Activated CD4-positive, alpha-beta memory T cell treated with anti-CD3 and anti-CD28 coated beads, Interleukin-2, amount 10 ng/mL, durations not matched to agents 7 days and 5 days (primary cell): ENCODE measurements around the gene ACLY. TPM values are rescaled to one million over a fixed set of nuclear protein-coding genes. Genes with fewer than 3 reads are reported as not detected.

ENCODE experiments used
- CTCF ChIA-PET: fragments of 350-600 bp; sonication (Branson Sonifier 250); formaldehyde crosslinking; loops from one replicate; lab custom pipeline; 2021; ENCODE audit warnings: antibody characterized with exemption, inconsistent platforms; lab: Charles Lee
- POLR2A ChIA-PET: fragments of 350-600 bp; sonication (Branson Sonifier 250); formaldehyde crosslinking; loops from one replicate; lab custom pipeline; 2021; ENCODE audit warnings: antibody characterized with exemption; lab: Charles Lee
- DNase-seq: peaks from one replicate; pipeline ENCODE4 v3.0.0-alpha.2; 2020
- H3K27ac Mint-ChIP-seq: one replicate; pipeline ENCODE4 v1.8.0; 2021; ENCODE audit warnings: mild to moderate bottlenecking, mixed read lengths
- H3K27me3 Mint-ChIP-seq: one replicate; pipeline ENCODE4 v1.8.0; 2021; ENCODE audit warnings: mixed read lengths
- H3K36me3 Mint-ChIP-seq: one replicate; pipeline ENCODE4 v1.8.0; 2021; ENCODE audit warnings: low read depth, mixed read lengths
- H3K4me1 Mint-ChIP-seq: one replicate; pipeline ENCODE4 v1.8.0; 2021; ENCODE audit warnings: mixed read lengths
- H3K4me3 Mint-ChIP-seq: one replicate; pipeline ENCODE4 v1.8.0; 2021; ENCODE audit warnings: mild to moderate bottlenecking, mixed read lengths
- H3K9me3 Mint-ChIP-seq: one replicate; pipeline ENCODE4 v1.8.0; 2021; ENCODE audit warnings: mixed read lengths
- total RNA-seq, 2 experiments: library from RNA; stranded (reverse); gene quantifications; one replicate each; pipeline ENCODE4 v1.2.3, GENCODE V29; 2021

Gene ACLY
- total RNA-seq, 2 experiments from 2014 or later, result 177 to 183 TPM

DNA sequence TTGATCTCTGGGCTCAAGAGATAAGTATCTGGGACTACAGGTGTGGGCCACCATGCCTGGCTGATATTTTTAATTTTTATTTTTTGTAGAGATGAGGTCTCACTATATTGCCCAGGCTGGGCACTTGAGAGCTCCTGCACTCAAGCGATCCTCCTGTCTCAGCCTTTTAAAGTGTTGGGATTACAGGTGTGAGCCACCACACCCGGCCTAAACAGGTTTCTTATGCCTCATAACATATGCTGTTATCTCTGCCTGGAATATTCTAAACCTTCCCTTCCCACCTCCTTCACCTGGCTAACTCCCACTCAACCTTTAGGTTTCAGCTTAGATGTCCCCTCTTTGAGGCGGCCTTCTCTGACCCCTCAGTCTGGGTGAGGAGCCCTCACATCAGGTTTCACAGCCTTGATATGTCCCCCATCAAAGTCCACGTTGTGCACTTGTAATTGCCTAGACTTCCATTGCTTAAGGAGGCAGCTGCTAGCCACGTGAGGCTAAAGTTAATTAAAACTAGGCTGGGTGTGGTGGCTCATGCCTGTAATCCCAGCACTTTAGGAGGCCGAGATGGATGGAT, 39.2 kb upstream of the ACLY start:
- Mint-ChIP-seq H3K27me3 (no peaks in the 10 kb centered on the region), H3K36me3 (no peaks in the 10 kb centered on the region), H3K27ac (no peak overlapping the region), H3K4me1 (no peaks in the 10 kb centered on the region), H3K4me3 (no peak overlapping the region), H3K9me3 (no peaks in the 10 kb centered on the region)
- ChIA-PET CTCF (interaction anchor here (0.7 to 1.4 kb wide), 4 partner anchors 8 to 209 kb away, joined by 3 to 5 read pairs (median 4); no protein-coding TSS in a partner anchor), POLR2A (interaction anchor here (1.2 to 1.3 kb wide), 2 partner anchors 8 to 10 kb away, joined by 3 read pairs; no protein-coding TSS in a partner anchor)
- DNase-seq, result no peak

DNA sequence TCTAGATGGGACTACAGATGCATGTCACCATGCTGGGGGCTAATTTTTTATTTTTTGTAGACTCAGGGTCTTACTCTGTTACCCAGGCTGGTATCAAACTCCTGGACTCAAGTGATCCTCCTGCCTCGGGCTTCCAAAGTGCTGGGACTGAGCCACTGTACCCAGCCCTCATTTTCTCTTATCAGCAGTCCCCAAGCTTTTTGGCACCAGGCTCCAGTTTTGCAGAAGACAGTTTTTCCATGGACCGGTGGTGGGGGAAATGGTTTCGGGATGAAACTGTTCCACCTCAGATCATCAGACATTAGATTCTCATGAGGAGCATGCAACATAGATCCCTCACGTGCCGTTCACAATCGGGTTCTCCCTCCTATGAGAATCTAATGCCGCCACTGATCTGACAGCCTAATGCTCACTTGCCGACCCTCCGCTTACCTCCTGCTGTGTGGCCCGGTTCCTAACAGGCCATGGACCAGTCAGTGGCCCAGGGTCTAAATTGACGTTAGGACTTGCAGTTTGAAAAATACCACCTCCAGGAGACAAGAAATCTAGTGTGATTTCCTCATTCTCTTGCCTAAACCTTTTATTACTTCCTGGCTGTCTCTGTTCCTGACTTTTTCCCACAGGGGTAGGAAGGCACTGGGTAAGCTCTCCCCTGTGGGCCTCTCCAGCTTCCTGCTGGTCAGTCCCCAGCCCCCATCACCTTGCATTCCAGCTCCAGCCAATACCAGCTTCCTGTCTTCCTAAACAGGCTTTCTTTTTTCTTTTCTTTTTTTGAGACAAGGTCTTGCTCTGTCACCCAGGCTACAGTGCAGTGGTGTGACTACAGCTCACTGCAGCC, 38.5 kb upstream of the ACLY start:
- H3K36me3 Mint-ChIP-seq, result no peaks in the 10 kb centered on the region
- H3K4me3 Mint-ChIP-seq, result no peak overlapping the region
- ChIA-PET POLR2A (interaction anchor here (1.2 to 1.3 kb wide), 2 partner anchors 9 to 11 kb away, joined by 3 read pairs; no protein-coding TSS in a partner anchor), CTCF (interaction anchor here (0.9 to 1.4 kb wide), 2 partner anchors 36 to 161 kb away, joined by 3 read pairs; no protein-coding TSS in a partner anchor)
- DNase-seq, result no peak
- no peaks in the 10 kb centered on the region for H3K4me1 Mint-ChIP-seq
- H3K27ac Mint-ChIP-seq, result no peak overlapping the region
- no peaks in the 10 kb centered on the region for H3K9me3 Mint-ChIP-seq
- no peaks in the 10 kb centered on the region for H3K27me3 Mint-ChIP-seq

DNA sequence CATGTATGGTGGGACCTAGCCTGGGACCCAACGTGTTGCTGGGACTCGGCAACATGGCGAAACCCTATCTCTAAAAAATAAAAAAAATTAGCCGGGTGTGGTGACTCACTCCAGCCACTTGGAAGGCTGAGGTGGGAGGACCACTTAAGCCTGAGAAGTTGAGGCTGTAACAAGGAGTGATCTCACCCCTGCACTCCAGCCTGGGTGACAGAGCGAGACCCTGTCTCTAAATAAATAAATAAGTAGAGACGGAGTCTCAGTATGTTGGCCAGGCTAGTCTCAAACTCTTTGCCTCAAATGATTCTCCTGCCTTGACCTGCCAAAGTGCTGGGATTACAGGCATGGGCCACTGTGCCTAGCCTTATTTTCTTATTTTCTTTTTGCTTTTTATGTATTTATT, 37.8 kb upstream of the ACLY start:
- H3K36me3 Mint-ChIP-seq, result no peaks in the 10 kb centered on the region
- H3K27me3 Mint-ChIP-seq, result no peaks in the 10 kb centered on the region
- H3K9me3 Mint-ChIP-seq, result no peaks in the 10 kb centered on the region
- ChIA-PET POLR2A (no interaction called here), CTCF (interaction anchor here (1.0 to 1.5 kb wide), 3 partner anchors 9 to 559 kb away, joined by 3 to 4 read pairs (median 4); no protein-coding TSS in a partner anchor)
- DNase-seq, result no peak
- no peak overlapping the region for H3K4me3 Mint-ChIP-seq
- H3K4me1 Mint-ChIP-seq, result no peaks in the 10 kb centered on the region
- no peak overlapping the region for H3K27ac Mint-ChIP-seq

GRCh38 chr17:41948762-41949460, 30.2 kb upstream of the ACLY start:
- ChIA-PET CTCF (interaction anchor here (2.0 kb wide), 1 partner anchor 18 kb away, joined by 8 read pairs; the partner anchor contains the start of gene ODAD4), POLR2A (interaction anchor here (1.2 to 1.8 kb wide), 2 partner anchors 11 to 14 kb away, joined by 4 to 5 read pairs; no protein-coding TSS in a partner anchor)
- no peak for DNase-seq
- Mint-ChIP-seq H3K27ac (no peak overlapping the region), H3K27me3 (no peaks in the 10 kb centered on the region), H3K36me3 (no peaks in the 10 kb centered on the region), H3K9me3 (no peaks in the 10 kb centered on the region), H3K4me1 (no peaks in the 10 kb centered on the region), H3K4me3 (no peak overlapping the region)

- DNase-seq, result no peak
- Mint-ChIP-seq H3K36me3 (no peaks in the 10 kb centered on the region), H3K27me3 (peaks cover 8% of the 10 kb centered on the region), H3K4me3 (no peak overlapping the region), H3K9me3 (no peaks in the 10 kb centered on the region), H3K4me1 (no peaks in the 10 kb centered on the region), H3K27ac (no peak overlapping the region)
- CTCF ChIA-PET, result interaction anchor here (0.7 kb wide), 1 partner anchor 9 kb away, joined by 3 read pairs; no protein-coding TSS in a partner anchor
- POLR2A ChIA-PET, result interaction anchor here (1.5 kb wide), 1 partner anchor 22 kb away, joined by 5 read pairs; the partner anchor contains the start of gene CNP
Observed at GRCh38 chr17:41944943-41945342, 26.2 kb upstream of the ACLY start.

DNA sequence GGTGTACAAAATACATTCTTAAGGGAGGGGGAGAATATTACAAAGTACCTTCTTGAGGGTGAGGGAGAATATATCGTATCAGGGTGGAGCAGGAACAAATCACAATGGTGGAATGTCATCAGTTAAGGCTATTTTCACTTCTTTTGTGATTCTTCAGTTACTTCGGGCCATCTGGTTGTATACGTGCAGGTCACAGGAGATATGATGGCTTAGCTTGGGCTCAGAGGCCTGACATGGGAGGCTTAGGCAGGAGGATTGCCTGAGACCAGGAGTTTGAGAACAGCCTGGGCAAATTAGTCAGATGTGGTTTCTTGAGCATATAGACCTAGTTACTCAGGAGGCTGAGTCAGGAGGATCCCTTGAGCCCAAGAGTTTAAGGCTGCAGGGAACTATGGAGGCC, 24.7 kb upstream of the ACLY start:
- Mint-ChIP-seq H3K4me1 (no peaks in the 10 kb centered on the region), H3K27ac (no peak overlapping the region), H3K9me3 (no peaks in the 10 kb centered on the region), H3K4me3 (no peak overlapping the region), H3K36me3 (no peaks in the 10 kb centered on the region), H3K27me3 (peaks cover 8% of the 10 kb centered on the region)
- ChIA-PET CTCF (no interaction called here), POLR2A (no interaction called here)
- no peak for DNase-seq

DNA sequence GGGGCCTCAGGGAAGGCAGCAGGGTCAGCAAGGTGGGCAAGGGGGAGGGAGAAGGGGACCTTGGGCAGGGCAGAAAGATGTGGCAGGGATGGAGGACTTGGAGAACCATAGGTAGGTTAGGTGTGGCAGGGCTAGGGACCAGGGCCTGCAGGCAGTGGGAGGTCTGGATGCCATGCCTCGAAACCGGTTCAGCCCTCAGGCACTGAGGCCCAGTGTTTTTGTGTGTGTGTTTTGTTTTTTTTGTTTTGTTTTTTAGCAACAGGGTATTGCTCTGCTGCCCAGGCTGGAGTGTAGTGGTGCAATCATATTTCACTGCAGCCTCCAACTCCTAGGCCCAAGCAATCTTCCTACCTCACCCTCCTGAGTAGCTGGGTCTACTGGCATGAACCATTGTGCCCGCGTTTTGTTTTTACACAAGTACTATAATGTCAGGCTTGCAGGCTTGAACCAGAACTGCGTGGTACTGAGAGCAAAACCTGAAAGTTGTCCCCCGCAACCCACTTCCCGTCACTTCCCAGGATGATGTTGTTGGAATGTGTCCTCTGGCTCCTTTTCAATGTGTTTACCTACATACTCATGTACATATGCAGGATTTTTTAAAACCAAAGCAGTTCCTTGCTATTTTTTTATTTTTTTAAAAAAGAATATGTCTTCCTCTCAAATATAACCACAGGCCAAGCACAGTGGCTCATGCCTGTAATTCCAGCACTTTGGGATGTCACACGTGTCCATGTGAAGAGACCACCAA, 24.0 kb upstream of the ACLY start:
- H3K4me3 Mint-ChIP-seq, result no peak overlapping the region
- POLR2A ChIA-PET, result interaction anchor here (1.6 kb wide), 1 partner anchor 12 kb away, joined by 4 read pairs; the partner anchor contains the start of gene ODAD4
- no peak overlapping the region for H3K27ac Mint-ChIP-seq

DNA sequence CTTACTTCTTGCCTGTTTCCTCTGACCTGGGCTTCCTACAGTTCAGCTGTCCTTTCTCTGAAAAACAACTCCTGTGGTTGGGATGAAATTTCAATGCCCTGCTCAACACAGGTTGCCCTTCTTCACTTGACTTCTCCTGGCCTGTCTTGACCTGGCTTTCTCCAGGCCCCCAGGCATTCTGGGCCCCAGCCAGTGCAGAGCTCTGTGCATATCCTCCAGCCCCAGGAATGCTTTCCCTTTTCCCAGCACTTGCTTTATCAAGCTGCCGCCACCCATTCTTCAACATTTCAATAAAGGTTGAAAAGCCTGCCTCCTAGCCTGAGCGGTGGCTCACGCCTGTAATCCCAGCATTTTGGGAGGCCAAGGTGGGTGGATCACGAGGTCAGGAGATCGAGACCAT, 22.4 kb upstream of the ACLY start:
- Mint-ChIP-seq H3K36me3 (no peaks in the 10 kb centered on the region), H3K27me3 (peaks cover 8% of the 10 kb centered on the region), H3K9me3 (no peaks in the 10 kb centered on the region), H3K4me3 (no peak overlapping the region), H3K4me1 (no peaks in the 10 kb centered on the region), H3K27ac (no peak overlapping the region)
- DNase-seq, result no peak
- POLR2A ChIA-PET, result interaction anchor here (1.6 kb wide), 1 partner anchor 10 kb away, joined by 4 read pairs; the partner anchor contains the start of gene ODAD4
- CTCF ChIA-PET, result no interaction called here

More for the DNA sequence above, 24.0 kb upstream of the ACLY start:
- Mint-ChIP-seq H3K9me3 (no peaks in the 10 kb centered on the region), H3K27me3 (peaks cover 8% of the 10 kb centered on the region), H3K36me3 (no peaks in the 10 kb centered on the region), H3K4me1 (no peaks in the 10 kb centered on the region)
- no peak for DNase-seq
- CTCF ChIA-PET, result no interaction called here

DNA sequence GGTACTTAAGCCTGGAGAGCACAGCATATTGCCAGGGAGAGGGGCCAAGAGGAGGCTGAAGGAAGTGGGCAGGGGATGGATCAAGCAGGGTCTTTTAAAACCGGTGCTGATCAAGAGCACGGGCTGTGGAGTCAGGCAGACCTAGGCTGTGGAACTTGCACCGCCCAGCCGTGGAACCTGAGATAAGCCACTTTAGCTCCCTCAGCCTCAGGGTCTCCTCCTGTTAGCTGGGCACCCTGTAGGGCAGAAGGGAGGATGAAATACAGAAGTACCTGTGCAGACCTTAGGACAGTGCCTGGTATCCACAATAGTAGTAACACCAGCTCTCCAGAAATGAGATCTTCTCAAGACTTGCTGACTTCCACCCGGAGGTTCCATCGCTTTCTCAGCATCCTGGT, 20.9 kb upstream of the ACLY start:
- H3K27ac Mint-ChIP-seq, result no peak overlapping the region
- H3K27me3 Mint-ChIP-seq, result peaks cover 8% of the 10 kb centered on the region
- DNase-seq, result no peak
- CTCF ChIA-PET, result interaction anchor here (1.2 kb wide), 1 partner anchor 9 kb away, joined by 3 read pairs; the partner anchor contains the start of gene ODAD4
- H3K9me3 Mint-ChIP-seq, result no peaks in the 10 kb centered on the region
- H3K4me1 Mint-ChIP-seq, result peaks cover under 1% of the 10 kb centered on the region
- POLR2A ChIA-PET, result interaction anchor here (1.4 to 2.5 kb wide), 2 partner anchors 10 to 21 kb away, joined by 9 to 10 read pairs; partner anchors contain the start of genes ACLY and ODAD4
- H3K4me3 Mint-ChIP-seq, result no peak overlapping the region
- no peaks in the 10 kb centered on the region for H3K36me3 Mint-ChIP-seq

- H3K9me3 Mint-ChIP-seq, result no peaks in the 10 kb centered on the region
- H3K36me3 Mint-ChIP-seq, result no peaks in the 10 kb centered on the region
- H3K4me1 Mint-ChIP-seq, result peaks cover 3% of the 10 kb centered on the region
- H3K4me3 Mint-ChIP-seq, result no peak overlapping the region
- POLR2A ChIA-PET, result interaction anchor here (0.7 to 2.5 kb wide), 3 partner anchors 9 to 27 kb away, joined by 3 to 10 read pairs (median 9); partner anchors contain the start of genes ACLY, CNP and ODAD4
- CTCF ChIA-PET, result interaction anchor here (1.2 kb wide), 1 partner anchor 9 kb away, joined by 3 read pairs; the partner anchor contains the start of gene ODAD4
- H3K27ac Mint-ChIP-seq, result no peak overlapping the region
- DNase-seq, result no peak
- H3K27me3 Mint-ChIP-seq, result peaks cover 8% of the 10 kb centered on the region
Observed at GRCh38 chr17:41939044-41939692, 20.4 kb upstream of the ACLY start.
